Caki2 (cell line): ENCODE results near the gene PEX11A. TPM values are rescaled to one million over a fixed set of nuclear protein-coding genes. Genes with fewer than 3 reads are reported as not detected.
"Not testable (repeated sequence)": the region's sequence is repeated elsewhere in the genome, so short reads cannot be mapped to it uniquely, and the experiment has no call there.

Source experiments
- DNase-seq: peaks from one replicate; pipeline ENCODE4 v3.0.0-alpha.2; 2015; ENCODE audit warnings: low read depth
- in situ Hi-C: cut with HindIII; loops from 2 replicates; pipeline ENCODE4 v1.10.0; 2016; ENCODE audit warnings: low sequenced_read_pairs, low pct_unique_long_range_greater_than_20kb, mixed read lengths
- total RNA-seq: library from RNA; depleted of rRNA; stranded (reverse); fragments of >200 nt; shearing (Covaris generic); gene quantifications from 2 replicates; pipeline ENCODE4 v1.2.3, GENCODE V29; 2014; ENCODE audit warnings: low replicate concordance; rRNA removed

PEX11A gene
- 9.8 and 12.6 TPM in 2 replicates for total RNA-seq

DNA sequence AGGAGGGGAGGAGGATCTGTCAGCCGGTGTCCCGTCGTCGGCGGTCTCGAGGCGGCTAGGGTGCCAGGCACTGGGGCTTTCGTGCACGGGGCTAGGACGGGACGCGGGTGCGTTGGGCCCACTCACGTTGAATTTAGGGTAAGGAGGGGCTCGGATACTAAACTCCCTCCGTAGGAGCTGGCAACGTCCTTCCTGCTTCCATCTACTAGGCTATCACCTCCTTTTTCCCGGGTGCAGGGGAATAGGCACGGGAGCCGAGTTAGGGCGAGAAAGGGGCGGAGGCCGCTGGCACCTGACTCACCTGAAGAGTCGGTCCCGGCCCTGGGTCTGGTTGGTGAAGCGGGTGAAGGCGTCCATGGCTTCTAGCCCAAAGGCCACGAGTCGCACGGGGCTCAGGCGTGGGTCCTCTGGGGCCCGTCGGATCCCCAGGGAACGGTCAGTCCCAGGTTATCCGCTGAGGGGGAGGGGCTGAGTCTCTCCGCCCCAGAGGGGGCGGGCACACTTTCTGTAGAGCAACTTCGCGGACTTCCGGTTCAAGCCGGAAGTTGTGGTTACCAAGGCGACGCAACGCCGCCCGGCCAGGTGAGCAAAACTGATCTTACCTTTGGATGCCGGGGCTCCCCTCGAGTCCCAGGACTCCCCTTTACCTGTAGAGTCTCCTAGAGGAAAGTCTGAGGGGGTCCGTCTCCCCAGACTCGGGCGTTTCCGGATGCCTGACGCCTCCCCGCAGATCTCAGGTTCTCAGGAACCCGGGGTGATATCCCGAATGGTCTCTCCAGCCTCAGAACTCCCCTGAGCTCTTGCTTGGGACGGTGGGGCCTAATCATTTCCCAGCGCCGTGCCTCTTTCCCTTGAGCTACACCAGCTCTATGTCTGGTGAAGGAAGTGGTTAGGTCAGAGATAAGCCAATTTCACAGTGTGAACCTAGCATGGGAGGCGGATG, at the start of gene PEX11A, which contains the start of gene WDR93:
Gene PEX11A, minus strand, starts transcription at position 479 of the 943 bp plus-strand sequence. Its CDS starts 122 bp downstream, at position 357.
Gene WDR93, plus strand, starts transcription at position 536 of the 943 bp plus-strand sequence. CDS start 10,936 bp downstream, outside the sequence.
- peak; percentile 81 for DNase-seq
- in situ Hi-C loops, result no loop called here

DNA sequence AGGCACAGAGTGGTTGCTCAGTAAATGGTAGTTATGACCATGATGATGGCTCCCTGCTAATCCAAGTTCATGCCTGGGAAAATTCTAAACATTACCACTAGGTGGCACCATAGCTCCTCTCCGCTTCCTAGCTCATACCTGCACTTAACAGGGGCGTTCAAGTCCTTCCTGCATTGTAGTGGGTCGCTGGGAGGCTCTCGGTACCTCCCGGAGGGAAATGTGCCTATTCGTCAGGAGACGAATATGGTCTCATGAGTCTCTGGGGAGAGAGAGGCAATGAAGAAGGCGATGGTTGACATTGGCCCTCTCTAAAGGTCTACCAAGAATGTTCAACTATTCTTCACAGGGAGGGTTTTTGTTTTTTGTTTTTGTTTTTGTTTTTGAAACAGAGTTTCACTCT, 49.6 kb upstream of the PEX11A start:
- in situ Hi-C loops, result no loop called here
- peak; percentile 60 for DNase-seq

DNA sequence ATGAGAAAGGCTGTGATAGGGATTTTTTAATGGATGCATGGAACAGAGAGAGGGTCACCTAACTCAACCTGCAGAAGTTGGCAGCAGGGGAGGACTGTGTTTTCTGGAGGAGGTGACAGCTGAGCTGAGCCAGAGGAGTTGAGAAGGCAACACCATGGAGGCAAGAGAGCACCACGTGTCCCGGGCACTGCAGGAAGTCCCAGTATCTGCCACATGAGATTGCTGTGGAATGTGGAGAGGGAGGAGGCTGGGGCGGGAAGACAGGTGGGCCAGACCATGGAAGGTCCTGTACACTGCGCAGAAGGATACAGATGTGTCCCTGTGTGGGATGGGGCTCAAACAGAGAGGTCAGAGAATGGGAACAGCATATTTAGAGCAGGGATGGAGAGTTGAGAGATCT, 45.2 kb upstream of the PEX11A start:
- in situ Hi-C loops, result no loop called here
- DNase-seq, result no peak

DNA sequence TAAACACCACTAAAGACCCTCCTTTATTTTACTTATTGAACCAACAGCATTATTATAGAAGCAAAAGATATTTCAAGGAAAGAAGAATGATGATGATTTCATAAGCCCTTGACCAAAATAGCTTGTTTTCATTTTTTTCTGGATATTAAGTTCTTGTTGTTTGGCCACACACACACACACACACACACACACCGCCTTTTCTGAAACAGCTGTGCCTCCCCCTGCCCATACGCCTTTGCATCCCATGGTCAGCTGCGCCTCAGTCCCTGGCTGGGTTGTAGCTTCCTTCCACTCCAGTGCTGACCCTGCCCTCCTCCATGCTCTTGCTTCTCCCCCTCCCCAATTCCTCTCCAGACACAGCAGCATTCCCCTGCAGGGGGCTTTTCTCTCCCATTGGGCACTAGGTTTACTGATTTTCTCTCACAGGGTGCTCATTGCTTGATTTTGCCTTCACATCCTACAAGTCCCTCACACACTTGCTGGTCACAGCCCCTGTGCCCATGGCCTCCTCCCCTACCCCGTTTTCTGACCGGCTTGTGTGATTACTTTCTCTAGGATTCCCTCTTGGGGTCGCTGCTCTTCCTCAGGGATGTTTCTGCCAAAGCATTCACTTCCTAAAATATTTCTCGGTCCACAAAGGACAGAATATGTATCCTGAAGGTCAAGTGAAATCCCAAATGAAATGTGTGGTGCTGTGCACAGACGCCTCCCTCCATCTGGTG, 42.1 kb upstream of the PEX11A start:
- in situ Hi-C loops, result no loop called here
- no peak for DNase-seq

DNA sequence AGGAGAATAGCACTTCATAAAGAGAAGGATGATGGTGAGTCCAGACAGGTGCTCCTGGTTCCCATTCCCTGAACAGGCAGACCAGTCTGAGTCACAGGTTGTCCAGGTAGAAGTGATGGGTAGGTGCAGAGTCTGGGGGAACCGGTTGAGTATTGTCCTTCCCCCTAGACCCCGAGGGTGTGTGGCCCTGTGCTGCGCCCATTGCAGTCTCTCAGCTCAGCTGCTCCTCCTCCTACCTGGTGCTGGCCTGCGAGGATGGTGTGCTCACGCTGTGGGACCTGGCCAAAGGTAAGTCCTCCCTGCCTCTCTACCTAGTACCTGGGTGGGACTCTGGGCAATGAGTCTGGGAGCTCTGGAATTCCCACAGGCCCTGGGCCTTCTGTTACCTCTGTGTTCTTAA, 40.7 kb upstream of the PEX11A start:
- no peak for DNase-seq
- in situ Hi-C loops, result no loop called here

GRCh38 chr15:89728254-89728653, 37.7 kb upstream of the PEX11A start:
- in situ Hi-C loops, result no loop called here
- DNase-seq, result no peak

DNA sequence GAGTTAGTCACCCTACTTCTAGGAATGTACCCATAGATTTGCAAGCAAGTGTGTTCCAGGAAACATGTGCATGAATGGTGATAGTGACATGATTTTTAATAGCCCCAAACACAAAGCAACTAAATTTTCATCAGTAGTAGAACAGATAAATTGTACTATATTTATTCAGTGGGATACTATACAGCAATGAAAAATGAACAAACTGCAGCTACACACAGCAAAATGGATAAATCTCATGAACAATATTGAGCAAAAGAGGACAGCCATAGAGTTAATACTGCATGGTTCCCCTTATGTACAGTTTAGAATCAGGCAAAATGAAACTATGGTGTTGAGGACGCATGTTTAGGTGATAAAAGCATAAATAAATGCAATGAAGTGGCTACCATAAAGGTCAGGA, 34.5 kb upstream of the PEX11A start:
- in situ Hi-C loops, result no loop called here
- DNase-seq, result no peak

GRCh38 chr15:89724621-89725020, 34.1 kb upstream of the PEX11A start:
- in situ Hi-C loops, result no loop called here
- no peak for DNase-seq

GRCh38 chr15:89723031-89723430, 32.5 kb upstream of the PEX11A start:
- no peak for DNase-seq

GRCh38 chr15:89714775-89715174, 24.2 kb upstream of the PEX11A start:
- in situ Hi-C loops, result no loop called here
- no peak for DNase-seq

More at GRCh38 chr15:89723031-89723430, 32.5 kb upstream of the PEX11A start:
- in situ Hi-C loops, result no loop called here

DNA sequence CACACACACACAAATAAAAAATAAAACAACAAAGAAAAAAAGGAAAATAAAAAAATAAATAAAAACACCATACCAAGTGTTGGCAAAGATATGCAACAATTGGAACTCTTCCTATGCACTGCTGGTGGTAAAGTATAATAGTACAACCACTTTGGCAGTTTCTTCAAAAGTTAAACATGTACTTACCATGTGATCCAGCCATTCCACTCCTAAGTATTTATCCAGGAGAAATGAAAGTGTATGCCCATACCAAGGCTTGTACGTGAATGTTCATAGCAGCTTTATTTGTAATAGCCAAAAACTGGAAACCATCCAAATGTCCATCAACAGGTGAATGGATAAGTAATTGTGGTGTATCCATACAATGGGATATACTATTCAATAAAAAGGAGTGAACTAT, 17.0 kb upstream of the PEX11A start:
- in situ Hi-C loops, result no loop called here
- no peak for DNase-seq

- in situ Hi-C loops, result no loop called here
- no peak for DNase-seq
Measured at GRCh38 chr15:89704411-89704810, 13.9 kb upstream of the PEX11A start.

DNA sequence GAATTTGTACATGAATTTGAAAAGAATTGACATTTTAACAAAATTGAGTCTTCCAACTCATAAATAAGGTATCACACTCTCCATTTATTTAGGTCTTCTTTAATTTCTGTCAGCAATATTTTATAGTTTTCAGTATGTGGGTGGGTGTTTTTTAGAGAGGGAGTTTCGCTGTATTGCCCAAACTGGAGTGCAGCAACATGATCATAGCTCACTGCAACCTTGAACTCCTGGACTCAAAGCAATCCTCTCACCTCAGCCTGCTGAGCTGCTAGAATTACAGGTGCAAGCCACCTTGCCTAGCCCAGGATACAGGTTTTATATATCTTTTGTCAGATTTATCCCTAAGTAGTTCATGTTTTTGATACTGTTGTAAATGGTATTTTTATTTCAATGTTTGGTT, 4.6 kb upstream of the PEX11A start:
- no peak for DNase-seq
- in situ Hi-C loops, result no loop called here

DNA sequence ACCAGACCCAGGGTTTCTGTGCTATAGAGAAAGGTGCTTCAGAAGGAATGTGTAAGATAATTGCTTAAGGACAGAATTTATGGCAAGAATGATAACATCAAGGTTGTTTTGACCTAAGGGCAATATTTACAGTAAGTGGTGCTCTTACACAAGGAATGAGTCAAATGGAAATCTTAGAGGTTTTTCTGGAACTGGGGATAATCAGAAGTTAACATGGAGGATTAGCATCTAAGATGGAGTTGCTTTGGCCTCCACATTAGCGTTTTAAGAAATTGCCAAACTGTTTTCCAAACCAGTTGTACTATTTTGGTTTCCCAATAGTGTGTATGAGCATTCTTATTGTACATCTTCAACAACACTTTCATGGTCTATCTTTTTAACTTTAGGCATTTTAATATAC, 3.1 kb upstream of the PEX11A start:
- in situ Hi-C loops, result no loop called here
- DNase-seq, result no peak

DNA sequence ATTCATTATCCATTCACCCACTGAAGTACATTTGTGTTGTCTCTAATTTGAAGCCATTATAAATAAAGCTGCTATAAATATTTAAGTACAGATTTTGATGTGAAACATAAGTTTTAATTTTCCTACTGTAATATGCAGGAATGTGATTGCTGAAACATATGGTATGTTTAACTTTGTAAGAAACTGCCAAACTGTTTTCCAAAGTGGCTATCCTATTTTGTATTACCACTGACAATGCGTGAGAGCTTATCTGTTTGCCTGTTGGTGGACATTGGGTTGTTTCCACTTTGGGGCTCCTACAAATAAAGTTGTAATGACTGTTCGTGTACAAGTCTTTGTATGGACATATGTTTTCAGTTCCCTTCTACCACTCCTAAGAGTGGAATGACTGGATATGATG, 2.5 kb upstream of the PEX11A start:
- in situ Hi-C loops, result no loop called here
- DNase-seq, result no peak

GRCh38 chr15:89689930-89690275, 651 bp downstream of the PEX11A start:
- in situ Hi-C loops, result not testable (repeated sequence)

GRCh38 chr15:89686522-89686921, 4.0 kb downstream of the PEX11A start:
- in situ Hi-C loops, result no loop called here
- no peak for DNase-seq

More at GRCh38 chr15:89689930-89690275, 651 bp downstream of the PEX11A start:
- DNase-seq, result not testable (repeated sequence)

DNA sequence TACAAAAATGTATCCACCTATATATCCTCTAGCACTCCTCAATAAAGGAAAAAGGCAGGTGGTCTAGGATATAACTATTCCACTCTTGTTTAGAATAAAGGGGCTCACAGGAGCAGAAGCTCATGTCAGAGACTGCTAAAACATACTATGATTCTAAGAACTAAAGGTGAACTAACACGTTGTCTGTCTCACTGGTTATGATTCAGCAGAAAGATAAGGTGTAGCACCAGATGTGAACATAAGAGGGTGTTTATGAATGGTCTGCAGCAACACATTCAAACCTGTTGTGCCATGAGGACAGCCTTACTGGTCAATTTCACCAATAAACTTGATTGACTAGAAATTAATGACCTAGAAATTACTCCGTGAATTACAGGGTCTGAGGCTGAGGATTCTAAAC, 4.6 kb downstream of the PEX11A start:
- no peak for DNase-seq
- in situ Hi-C loops, result no loop called here

GRCh38 chr15:89681146-89681545, 9.4 kb downstream of the PEX11A start:
- no peak for DNase-seq
- in situ Hi-C loops, result no loop called here
